22Rv1 (cell line): Measurements from ENCODE around the gene MMP24OS.

Source experiments
- ZFX ChIP-seq: fragments of 450-650 bp; IDR thresholded peaks from 2 replicates; pipeline ENCODE4 v1.6.1; 2017; ENCODE audit warnings: antibody characterized with exemption, borderline replicate concordance
- TF ChIP-seq, protein P1 (sequence below): fragments of 450-650 bp; IDR thresholded peaks from 2 replicates; pipeline ENCODE4 v1.5.1; 2017; ENCODE audit warnings: mild to moderate bottlenecking

DNA sequence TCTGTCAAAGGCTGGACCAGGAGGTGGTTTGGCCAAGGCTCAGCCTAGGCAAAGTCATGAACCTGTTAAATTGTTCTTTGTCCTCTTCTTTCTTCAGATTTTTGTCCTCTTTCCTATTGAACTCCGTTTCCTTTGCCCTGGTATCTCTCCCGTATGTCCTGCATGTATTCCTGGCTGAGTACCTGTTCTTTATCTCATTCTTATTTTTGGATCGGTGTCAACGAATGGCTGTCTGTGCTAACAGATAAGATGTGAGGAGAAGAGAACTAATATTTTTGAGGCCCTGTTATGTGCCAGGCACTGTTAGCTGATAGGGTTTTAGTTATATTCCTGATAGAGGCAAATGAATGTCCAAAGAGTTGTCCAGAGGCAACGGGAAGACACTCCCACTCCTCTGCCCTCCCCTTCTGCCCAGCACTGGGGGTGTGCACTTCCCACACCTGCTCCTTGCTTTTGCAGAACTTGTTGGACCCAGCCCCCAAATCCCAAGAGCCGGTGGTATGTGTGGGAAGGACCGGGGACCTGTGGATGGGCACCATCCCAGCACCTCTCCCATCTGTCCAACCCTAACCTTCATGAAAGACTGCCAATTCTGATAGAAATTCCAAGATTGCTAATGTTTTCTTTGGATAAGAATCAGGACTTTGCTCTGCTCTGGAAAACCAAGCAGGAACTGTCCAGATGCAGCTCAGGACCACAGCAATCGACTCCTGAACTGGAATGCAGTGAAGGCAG is 20.6 kb downstream of the MMP24OS start:
- TF ChIP-seq, protein P1, sequence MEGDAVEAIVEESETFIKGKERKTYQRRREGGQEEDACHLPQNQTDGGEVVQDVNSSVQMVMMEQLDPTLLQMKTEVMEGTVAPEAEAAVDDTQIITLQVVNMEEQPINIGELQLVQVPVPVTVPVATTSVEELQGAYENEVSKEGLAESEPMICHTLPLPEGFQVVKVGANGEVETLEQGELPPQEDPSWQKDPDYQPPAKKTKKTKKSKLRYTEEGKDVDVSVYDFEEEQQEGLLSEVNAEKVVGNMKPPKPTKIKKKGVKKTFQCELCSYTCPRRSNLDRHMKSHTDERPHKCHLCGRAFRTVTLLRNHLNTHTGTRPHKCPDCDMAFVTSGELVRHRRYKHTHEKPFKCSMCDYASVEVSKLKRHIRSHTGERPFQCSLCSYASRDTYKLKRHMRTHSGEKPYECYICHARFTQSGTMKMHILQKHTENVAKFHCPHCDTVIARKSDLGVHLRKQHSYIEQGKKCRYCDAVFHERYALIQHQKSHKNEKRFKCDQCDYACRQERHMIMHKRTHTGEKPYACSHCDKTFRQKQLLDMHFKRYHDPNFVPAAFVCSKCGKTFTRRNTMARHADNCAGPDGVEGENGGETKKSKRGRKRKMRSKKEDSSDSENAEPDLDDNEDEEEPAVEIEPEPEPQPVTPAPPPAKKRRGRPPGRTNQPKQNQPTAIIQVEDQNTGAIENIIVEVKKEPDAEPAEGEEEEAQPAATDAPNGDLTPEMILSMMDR: no peak
- TF ChIP-seq ZFX: no peak
